Activated CD8-positive, alpha-beta memory T cell treated with anti-CD3 and anti-CD28 coated beads for 1 hour (primary cell): Measurements from ENCODE around the gene CDH13.

Experiments
- DNase-seq, 2 donors: peaks; one replicate each; pipeline ENCODE4 v3.0.0-alpha.2; 2020; ENCODE audit warnings: low read depth in 1 of 2; ENCODE audit errors: extremely low read depth in 1 of 2

Gene CDH13

DNA sequence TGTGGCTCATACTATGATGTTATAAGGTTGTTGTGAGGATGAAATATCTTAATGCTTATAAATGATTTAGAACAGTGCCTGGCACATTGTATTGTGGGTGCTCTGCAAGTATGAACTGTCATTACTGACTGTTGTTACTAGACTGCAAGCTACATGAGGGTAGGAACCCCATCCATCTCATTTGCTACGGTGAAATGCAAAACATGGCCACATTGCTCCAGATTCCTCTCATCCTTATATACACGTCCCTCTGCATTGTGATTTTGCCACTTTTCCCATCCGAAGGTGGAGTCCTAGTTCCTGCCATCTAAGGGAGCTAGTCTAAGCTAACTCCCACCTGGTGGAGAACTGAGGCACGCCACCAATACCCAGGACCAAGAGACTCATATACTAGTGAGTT is 1210.8 kb downstream of the CDH13 start:
- no peak for DNase-seq

DNA sequence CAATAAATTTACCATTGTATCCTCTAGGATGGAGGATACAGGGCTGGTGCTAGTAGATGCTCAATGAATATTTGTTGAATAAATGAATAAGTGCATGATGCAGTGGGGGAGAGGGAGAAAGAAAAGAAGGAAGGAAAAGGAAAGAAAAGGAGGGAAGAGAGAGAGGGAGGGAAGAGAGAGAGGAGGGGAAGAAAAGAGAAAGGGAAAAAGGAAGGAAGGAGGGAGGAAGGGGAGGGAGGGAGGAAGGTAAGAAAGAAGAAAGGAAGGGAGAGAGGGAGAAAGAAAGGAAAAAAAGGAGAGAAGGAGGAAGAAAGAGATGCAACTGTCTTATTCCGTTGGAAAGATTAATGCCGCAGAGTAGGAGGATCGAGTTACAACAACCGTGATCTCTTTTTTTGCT is 1211.4 kb downstream of the CDH13 start:
- no peak for DNase-seq

DNA sequence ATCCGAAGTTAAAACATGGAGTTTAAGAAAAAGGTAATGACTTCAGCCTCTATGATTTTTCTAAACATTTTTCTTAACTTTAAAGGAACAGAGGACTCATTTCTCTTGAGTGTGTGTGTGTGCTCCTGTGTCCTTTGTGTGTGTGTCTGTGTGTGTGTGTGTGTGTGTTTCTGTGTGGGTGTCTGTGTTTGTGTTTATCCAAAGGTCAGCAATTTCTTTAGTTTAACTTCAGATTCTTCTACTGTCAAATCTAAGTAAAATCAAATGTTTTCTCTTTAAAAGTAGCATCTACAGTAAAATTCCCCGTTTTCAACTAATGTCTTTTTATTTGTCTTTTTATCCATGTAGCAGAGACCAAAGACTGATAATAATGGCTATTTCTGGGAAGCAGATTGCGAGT is 1212.8 kb downstream of the CDH13 start:
- no peak for DNase-seq

DNA sequence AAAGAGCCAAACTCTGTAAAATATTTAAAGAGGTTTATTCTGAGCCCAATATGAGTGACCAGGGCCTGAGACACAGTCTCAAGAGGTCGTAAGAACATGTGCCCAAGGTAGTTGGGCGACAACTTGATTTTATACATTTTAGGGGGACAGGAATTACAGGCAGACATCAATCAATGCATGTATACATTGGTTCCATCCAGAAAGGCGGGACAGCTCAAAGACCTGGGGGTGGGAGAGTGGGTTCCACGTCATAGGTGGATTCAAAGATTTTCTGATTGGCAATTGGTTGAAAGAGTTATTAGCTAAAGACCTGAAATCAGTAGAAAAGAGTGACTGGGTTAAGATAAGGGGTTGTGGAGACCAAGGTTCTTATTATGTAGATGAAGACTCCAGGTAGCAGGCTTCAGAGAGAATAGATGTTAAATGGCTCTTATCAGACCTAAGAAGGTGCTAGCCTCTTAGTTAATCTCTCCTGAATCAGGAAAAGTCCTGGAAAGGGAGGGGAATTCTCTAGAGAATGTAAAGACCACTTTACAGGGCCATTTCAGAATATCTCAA is 1213.4 kb downstream of the CDH13 start:
- no peak for DNase-seq

DNA sequence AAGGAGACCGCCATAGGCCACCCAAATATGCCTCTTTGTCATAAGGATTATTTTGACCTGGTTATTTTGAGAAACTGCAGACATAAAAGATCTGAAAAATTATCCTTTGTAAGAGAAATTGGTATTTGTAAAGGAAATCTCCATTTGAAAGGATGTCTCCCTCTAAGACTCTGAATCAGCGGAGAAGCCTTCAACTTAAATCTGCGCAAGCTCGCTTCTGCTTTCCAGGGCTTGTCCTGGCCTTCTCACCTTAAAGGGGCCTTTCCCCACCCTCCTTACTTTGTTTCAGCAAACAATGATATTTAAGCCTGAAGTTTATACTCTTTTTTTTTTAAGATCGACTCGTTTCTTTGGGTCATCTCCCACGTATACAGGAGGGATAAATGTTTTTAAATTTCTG is 1215.5 kb downstream of the CDH13 start:
- DNase-seq: no peak

DNA sequence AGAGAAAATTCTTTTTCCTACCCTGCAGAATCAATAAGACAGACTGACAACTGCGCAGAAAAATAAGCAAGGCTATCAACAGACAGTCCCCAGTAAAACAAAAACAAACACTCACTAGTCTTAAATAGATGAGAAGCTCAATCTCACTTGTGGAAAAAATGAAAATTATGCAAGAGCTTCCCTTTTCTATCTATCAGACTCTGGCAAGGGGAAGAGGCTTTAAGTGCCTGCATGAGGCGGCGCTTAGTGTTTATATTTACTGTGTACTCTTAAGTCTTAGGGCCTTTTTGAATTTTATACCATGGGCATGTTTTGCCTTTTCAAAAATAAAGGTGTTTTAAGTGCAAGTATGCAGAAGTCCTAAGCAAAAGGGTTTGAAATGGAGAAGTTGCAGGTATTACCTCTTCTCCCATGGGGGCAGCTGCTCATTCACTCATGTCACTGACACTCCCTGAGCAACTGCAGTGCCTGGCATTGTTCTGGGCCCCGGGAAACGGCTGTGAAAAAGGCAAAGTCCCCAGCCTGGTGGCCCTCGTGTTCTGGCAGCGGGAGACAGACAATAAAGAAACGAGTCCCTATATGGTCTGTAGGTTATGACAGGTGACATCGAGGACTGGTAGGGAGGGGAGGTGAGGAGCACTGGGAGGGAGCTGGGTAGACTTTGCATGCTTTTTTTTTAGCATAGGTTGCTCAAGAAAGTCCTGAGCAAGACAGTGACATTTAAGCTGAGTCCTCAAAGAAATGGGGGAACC is 1216.2 kb downstream of the CDH13 start:
- DNase-seq: no peak

DNA sequence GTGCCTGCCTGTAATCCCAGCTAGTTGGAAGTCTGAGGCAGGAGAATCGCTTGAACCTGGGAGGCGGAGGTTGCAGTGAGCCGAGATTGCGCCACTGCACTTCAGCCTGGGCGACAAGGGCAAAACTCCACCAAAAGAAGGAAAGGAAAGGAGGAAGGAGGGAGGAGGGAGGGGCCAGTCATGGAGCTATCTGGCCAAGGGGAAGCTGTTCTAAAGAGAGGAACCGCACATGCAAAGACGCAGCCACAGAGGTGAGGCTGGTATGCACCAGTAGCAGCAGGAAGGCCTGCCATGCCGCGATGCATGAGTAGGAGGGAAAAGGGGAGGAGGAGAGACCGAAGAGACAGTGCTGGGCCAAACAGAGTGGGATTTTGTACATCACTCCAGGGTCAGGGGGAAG is 1216.9 kb downstream of the CDH13 start:
- no peak for DNase-seq

DNA sequence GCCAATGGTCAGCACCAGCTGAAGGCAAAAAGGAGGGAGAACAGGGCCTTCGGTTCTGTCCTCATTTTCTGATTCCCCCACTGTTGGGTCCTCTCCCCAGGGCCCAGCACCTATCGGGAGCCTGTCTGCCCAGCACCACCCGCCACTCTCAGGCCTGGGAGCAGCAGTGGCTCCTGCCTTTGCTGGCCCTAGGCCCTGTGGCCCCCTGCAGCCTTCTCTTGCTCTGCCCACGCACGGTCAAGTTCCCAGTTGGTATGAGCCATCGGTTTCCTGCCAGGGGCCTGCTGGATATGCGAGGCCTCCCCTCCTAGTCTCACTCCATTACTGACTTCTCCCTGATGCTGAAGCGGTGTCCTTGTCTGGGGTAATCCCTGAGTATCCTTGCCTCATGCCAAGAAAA is 1218.5 kb downstream of the CDH13 start:
- DNase-seq: no peak

DNA sequence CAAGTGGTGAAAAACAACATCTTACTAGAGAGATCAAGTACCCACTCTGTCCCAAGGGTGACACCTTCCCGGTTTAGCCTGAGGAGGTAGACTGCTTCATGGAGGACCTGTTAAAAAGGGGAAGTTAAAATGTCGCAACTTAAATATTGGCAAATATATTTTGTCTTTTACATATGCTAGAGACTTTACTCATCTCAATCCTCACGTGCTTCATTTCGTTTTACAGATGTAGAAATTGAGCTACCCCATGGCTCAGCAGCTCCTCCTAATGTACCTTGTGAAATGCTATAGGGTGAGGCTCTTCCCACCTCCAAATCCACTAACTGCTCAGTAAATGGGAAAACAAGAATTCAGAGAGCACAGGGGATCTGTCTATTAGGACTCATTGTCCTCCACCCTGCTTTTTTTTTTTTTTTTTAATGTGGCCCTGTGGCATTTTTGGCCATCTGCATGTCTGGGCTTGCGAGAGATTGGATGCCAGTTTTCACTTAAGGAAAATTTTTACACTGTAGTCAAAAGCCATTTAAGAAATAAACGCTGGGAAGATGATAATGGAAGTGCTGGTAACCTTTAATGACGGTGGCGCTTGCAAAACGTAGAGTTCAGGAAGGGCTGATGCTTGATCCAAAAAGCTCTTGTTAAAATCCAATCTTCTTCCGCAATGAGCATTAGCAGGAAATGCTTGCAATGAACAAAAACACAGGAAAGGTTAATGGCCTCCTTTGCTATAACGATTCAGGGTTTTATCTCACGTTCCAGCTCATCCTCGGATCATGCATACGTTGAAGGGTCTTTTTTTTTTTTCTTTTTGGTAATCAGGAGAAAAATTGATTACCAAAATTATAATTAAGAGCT is 1220.8 kb downstream of the CDH13 start:
- no peak for DNase-seq

DNA sequence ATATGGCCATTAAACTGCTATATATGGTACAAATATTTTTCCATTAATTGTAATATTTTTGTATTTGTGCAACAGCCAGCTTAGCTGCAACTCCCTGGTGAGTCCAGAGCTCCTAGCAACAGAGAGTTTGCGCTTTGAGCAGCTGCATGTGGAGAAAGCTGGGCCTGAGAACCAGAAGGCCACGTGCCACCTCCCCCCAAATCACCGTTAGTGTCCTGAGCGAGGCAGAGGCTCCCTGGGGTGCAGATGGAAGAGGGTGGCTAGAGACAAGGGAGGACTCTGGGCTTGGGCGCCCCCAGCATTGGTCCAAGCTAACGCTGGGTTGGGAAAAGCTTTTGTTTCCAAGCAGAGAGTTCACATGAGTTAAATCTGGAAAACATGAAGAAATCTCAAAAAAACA is 1222.7 kb downstream of the CDH13 start:
- DNase-seq: no peak
